B cell (primary cell): ENCODE results near the gene HS3ST3B1. TPM values are rescaled to one million over a fixed set of nuclear protein-coding genes. Genes with fewer than 3 reads are reported as not detected.

Experiments
- ATAC-seq: fragments of 200-7000 bp; cut with Tn5 transposase; one replicate; pipeline ENCODE4 v1.10.0; 2021; ENCODE audit warnings: low read depth, mild to moderate bottlenecking, moderate number of reproducible peaks, moderate library complexity
- CTCF ChIA-PET: fragments of 350-600 bp; sonication (Branson Sonifier 250); formaldehyde crosslinking; loops from one replicate; lab custom pipeline; 2021; ENCODE audit warnings: antibody characterized with exemption, inconsistent platforms; lab: Charles Lee
- POLR2A ChIA-PET: fragments of 350-600 bp; sonication (Branson Sonifier 250); formaldehyde crosslinking; loops from one replicate; lab custom pipeline; 2021; ENCODE audit warnings: antibody characterized with exemption; lab: Charles Lee
- DNase-seq: peaks from one replicate; pipeline ENCODE4 v3.0.0; 2013
- H2AFZ ChIP-seq: 2 replicates; pipeline ENCODE4 v1.6.1; 2012; ENCODE audit warnings: mild to moderate bottlenecking, low read depth, low read length; ENCODE audit not compliant: insufficient read depth, poor library complexity, severe bottlenecking
- H3K27ac ChIP-seq, 2 donors: 1 replicate in 1 of 2; 2 replicates in 1 of 2; pipeline ENCODE4 v1.5.1; 2012 to 2013; ENCODE audit warnings: low read length in 2 of 2, mild to moderate bottlenecking in 2 of 2, moderate library complexity in 1 of 2
- H3K27me3 ChIP-seq, 4 experiments: fragments of 200-600 bp in 1 of 4; sonication (generic) in 1 of 4; replicated peaks in 1 of 4; 1 replicate in 2 of 4; 2 replicates in 2 of 4; pipeline versions ENCODE4 v1.6.1 to v1.7.0; 2013 to 2016; ENCODE audit warnings: low read length in 3 of 4, mild to moderate bottlenecking in 2 of 4, mixed read lengths in 1 of 4, moderate library complexity in 1 of 4; ENCODE audit not compliant: insufficient read depth in 4 of 4, control insufficient read depth in 3 of 4; ENCODE audit errors: control extremely low read depth in 1 of 4
- H3K36me3 ChIP-seq, 2 experiments: replicated peaks in 1 of 2; 1 replicate in 1 of 2; 2 replicates in 1 of 2; pipeline versions ENCODE4 v1.6.1 to v1.7.1; 2013; ENCODE audit warnings: low read length in 1 of 2; ENCODE audit not compliant: insufficient read depth in 2 of 2, control insufficient read depth in 1 of 2; ENCODE audit errors: control extremely low read depth in 1 of 2, extremely low read depth in 1 of 2
- H3K4me1 ChIP-seq, 2 donors: fragments of 200-600 bp in 1 of 2; sonication (generic) in 1 of 2; 1 replicate in 1 of 2; 2 replicates in 1 of 2; pipeline versions ENCODE4 v1.5.1 to v1.6.1; 2013 to 2017; ENCODE audit warnings: low read length in 2 of 2; ENCODE audit not compliant: control insufficient read depth in 2 of 2, insufficient read depth in 2 of 2
- H3K4me2 ChIP-seq: replicated peaks from 2 replicates; pipeline ENCODE3; 2012; ENCODE audit warnings: mild to moderate bottlenecking, low read depth, low read length; ENCODE audit not compliant: poor library complexity, severe bottlenecking
- H3K4me3 ChIP-seq, 5 experiments: fragments of 200-600 bp in 1 of 5; sonication (generic) in 1 of 5; 1 replicate in 3 of 5; 2 replicates in 2 of 5; pipeline versions ENCODE4 v1.5.1 to v1.7.0; 2011 to 2016; ENCODE audit warnings: low read length in 4 of 5, mild to moderate bottlenecking in 4 of 5, low read depth in 2 of 5, control low read depth in 1 of 5, moderate library complexity in 1 of 5; ENCODE audit not compliant: insufficient read depth in 1 of 5; ENCODE audit errors: control extremely low read depth in 1 of 5, extremely low read depth in 1 of 5
- H3K79me2 ChIP-seq: fragments of 200-600 bp; sonication (generic); one replicate; pipeline ENCODE4 v1.6.0; 2016; ENCODE audit warnings: low read length; ENCODE audit not compliant: control insufficient read depth, insufficient read depth
- H3K9ac ChIP-seq: fragments of 200-600 bp; sonication (generic); 2 replicates; pipeline ENCODE4 v1.6.1; 2017; ENCODE audit warnings: mild to moderate bottlenecking, low read length, moderate library complexity
- H3K9me3 ChIP-seq, 3 donors: one replicate each; pipeline versions ENCODE4 v1.6.1 to v1.7.1; 2013; ENCODE audit warnings: low read length in 2 of 3; ENCODE audit not compliant: control insufficient read depth in 2 of 3, insufficient read depth in 1 of 3; ENCODE audit errors: control extremely low read depth in 1 of 3
- H4K20me1 ChIP-seq: 2 replicates; pipeline ENCODE4 v1.6.0; 2012; ENCODE audit warnings: mild to moderate bottlenecking, low read length; ENCODE audit not compliant: insufficient read depth, control insufficient read depth, poor library complexity, severe bottlenecking
- H3K27ac Mint-ChIP-seq: one replicate; pipeline ENCODE4 v1.8.0; 2021; ENCODE audit warnings: mixed read lengths
- H3K27me3 Mint-ChIP-seq: one replicate; pipeline ENCODE4 v1.8.0; 2021; ENCODE audit warnings: mixed read lengths
- H3K4me1 Mint-ChIP-seq: one replicate; pipeline ENCODE4 v1.8.0; 2021; ENCODE audit warnings: mixed read lengths
- H3K4me3 Mint-ChIP-seq: one replicate; pipeline ENCODE4 v1.8.0; 2021; ENCODE audit warnings: mixed read lengths
- H3K9me3 Mint-ChIP-seq: one replicate; pipeline ENCODE4 v1.8.0; 2022; ENCODE audit warnings: mixed read lengths; ENCODE audit not compliant: insufficient read depth
- CTCF ChIP-seq: fragments of 200-600 bp; IDR thresholded peaks from one replicate; pipeline ENCODE4 v1.8.0; 2022; ENCODE audit warnings: antibody characterized with exemption, mild to moderate bottlenecking
- EZH2 ChIP-seq: IDR thresholded peaks from 2 replicates; pipeline ENCODE4 v1.6.1; 2012; ENCODE audit warnings: borderline replicate concordance, low read depth, mild to moderate bottlenecking, moderate library complexity, low read length; ENCODE audit not compliant: insufficient read depth, poor library complexity, severe bottlenecking
- WGBS: methylation state at CpG from one replicate; pipeline ENCODE4 v1.1.5; 2013; ENCODE audit warnings: missing lambda C conversion rate; ENCODE audit not compliant: insufficient coverage; 5-methylcytosine and 5-hydroxymethylcytosine counted together
- intact Hi-C: fragments of 100-400 bp; cut with micrococcal nuclease; formaldehyde crosslinking; loops from one replicate; pipeline ENCODE4 v1.10.0; 2022
- polyA plus RNA-seq: library from polyadenylated mRNA; depleted of rRNA; stranded (reverse); fragments of >200 nt; gene quantifications from 2 replicates; pipeline ENCODE4 v1.2.3, GENCODE V29; 2012
- total RNA-seq, 2 donors: library from RNA; stranded (reverse); fragments of 120-200 nt in 1 of 2; gene quantifications; 1 replicate in 1 of 2; 2 replicates in 1 of 2; pipeline versions ENCODE4 v1.2.3 to v1.2.4, GENCODE V29; 2013 to 2022

The HS3ST3B1 gene
- total and polyA plus RNA-seq, 2 donors (not counting 1 experiment from before 2014, with no cell fraction given): 0.75 to 8.4 TPM

GRCh38 chr17:14334919-14335318 lies 34.0 kb downstream of the HS3ST3B1 start:
- CTCF ChIA-PET: no interaction called here
- H3K4me3 ChIP-seq: no peak overlapping the region
- no peak overlapping the region for H3K9ac ChIP-seq
- H3K9me3 ChIP-seq: peaks cover 0 to 4% (median 0%) of the 10 kb centered on the region in 3 donors
- H3K9me3 Mint-ChIP-seq: no peaks in the 10 kb centered on the region
- DNase-seq (no peak), ATAC-seq (no peak)
- H4K20me1 ChIP-seq: no peaks in the 10 kb centered on the region
- POLR2A ChIA-PET: no interaction called here
- WGBS: 6% methylated on average over 2 of the region's 2 CpGs
- H3K27me3 ChIP-seq: peaks cover 0 to 5% (median 0%) of the 10 kb centered on the region in 4 experiments
- no peak overlapping the region for H3K4me2 ChIP-seq
- no peak overlapping the region for H2AFZ ChIP-seq
- no peak overlapping the region for H3K27ac ChIP-seq
- no peaks in the 10 kb centered on the region for H3K79me2 ChIP-seq
- H3K27me3 Mint-ChIP-seq: peaks cover 16% of the 10 kb centered on the region
- H3K4me1 ChIP-seq: no peaks in the 10 kb centered on the region
- H3K36me3 ChIP-seq: no peaks in the 10 kb centered on the region
- H3K27ac Mint-ChIP-seq: no peak overlapping the region
- H3K4me3 Mint-ChIP-seq: no peak overlapping the region
- peaks cover 17% of the 10 kb centered on the region for H3K4me1 Mint-ChIP-seq
- intact Hi-C loops: no loop called here
- TF ChIP-seq EZH2: no peak
- TF ChIP-seq CTCF: no peak

- no peak overlapping the region for H2AFZ ChIP-seq
- Mint-ChIP-seq H3K4me3 (no peak overlapping the region), H3K27me3 (peaks cover 24% of the 10 kb centered on the region), H3K9me3 (no peaks in the 10 kb centered on the region), H3K4me1 (peaks cover 24% of the 10 kb centered on the region), H3K27ac (no peak overlapping the region)
- no peaks in the 10 kb centered on the region for H3K79me2 ChIP-seq
- DNase-seq (no peak), ATAC-seq (no peak)
- no peak overlapping the region for H3K4me3 ChIP-seq
- no peak overlapping the region for H3K9ac ChIP-seq
- H3K27me3 ChIP-seq: peaks cover 0 to 10% (median 0%) of the 10 kb centered on the region in 4 experiments
- no peak overlapping the region for H3K27ac ChIP-seq
- POLR2A ChIA-PET: no interaction called here
- no peak overlapping the region for H3K4me2 ChIP-seq
- H4K20me1 ChIP-seq: no peaks in the 10 kb centered on the region
- no peak for TF ChIP-seq EZH2
- no peak for TF ChIP-seq CTCF
- CTCF ChIA-PET: no interaction called here
- intact Hi-C loops: no loop called here
- peaks cover 0 to 4% (median 0%) of the 10 kb centered on the region in 3 donors for H3K9me3 ChIP-seq
- no peaks in the 10 kb centered on the region for H3K36me3 ChIP-seq
- WGBS: 87% methylated on average over 3 of the region's 4 CpGs
- H3K4me1 ChIP-seq: peaks cover 6% of the 10 kb centered on the region in 2 donors
Measured at GRCh38 chr17:14336418-14336817, 35.5 kb downstream of the HS3ST3B1 start.
